ENCODE results near the gene CCDC127.

DNA sequence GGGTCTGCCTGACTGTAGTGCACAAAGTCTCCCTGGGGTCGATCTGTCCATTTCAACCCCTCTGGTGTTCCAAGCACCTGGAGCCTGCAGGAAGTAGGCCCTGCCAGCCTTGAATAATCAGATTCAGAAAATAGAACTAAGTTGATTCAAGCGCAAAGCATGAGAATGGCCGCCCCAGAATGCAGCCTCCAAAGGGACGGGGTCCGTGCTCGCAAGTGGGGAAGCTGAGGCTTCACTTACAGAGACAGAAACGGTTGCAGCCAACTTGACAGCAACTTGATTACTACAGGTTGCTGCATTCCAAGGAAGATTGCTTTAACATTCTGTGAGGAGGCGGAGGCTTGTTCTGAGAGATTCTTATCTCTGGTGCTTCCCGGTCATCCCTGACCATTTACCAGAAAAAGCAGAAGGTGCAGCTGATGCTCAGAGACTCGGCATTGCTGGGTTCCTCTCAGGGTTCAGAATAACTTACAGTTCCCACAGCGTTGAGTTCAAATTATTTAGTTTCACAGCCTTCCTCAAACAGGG, 41.6 kb downstream of the CCDC127 start:
- TF ChIP-seq, protein P1, sequence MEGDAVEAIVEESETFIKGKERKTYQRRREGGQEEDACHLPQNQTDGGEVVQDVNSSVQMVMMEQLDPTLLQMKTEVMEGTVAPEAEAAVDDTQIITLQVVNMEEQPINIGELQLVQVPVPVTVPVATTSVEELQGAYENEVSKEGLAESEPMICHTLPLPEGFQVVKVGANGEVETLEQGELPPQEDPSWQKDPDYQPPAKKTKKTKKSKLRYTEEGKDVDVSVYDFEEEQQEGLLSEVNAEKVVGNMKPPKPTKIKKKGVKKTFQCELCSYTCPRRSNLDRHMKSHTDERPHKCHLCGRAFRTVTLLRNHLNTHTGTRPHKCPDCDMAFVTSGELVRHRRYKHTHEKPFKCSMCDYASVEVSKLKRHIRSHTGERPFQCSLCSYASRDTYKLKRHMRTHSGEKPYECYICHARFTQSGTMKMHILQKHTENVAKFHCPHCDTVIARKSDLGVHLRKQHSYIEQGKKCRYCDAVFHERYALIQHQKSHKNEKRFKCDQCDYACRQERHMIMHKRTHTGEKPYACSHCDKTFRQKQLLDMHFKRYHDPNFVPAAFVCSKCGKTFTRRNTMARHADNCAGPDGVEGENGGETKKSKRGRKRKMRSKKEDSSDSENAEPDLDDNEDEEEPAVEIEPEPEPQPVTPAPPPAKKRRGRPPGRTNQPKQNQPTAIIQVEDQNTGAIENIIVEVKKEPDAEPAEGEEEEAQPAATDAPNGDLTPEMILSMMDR (IDR thresholded peaks at IDR 0.05), result no peak
- TF ChIP-seq EZH2 (IDR thresholded peaks at IDR 0.05; ENCODE audit: borderline replicate concordance, insufficient read depth, low read depth, low read length, poor library complexity, severe bottlenecking), result no peak
